ENCODE measurements around the gene SLC12A7. TPM values are rescaled to one million over a fixed set of nuclear protein-coding genes. Genes with fewer than 3 reads are reported as not detected.

SLC12A7 gene
- total RNA-seq, 1 experiment from 2014 or later: 30.8 TPM

GRCh38 chr5:1063661-1064382, 48.0 kb downstream of the SLC12A7 start:
- no peak overlapping the region for H3K9ac ChIP-seq (ENCODE audit: extremely low read depth, insufficient read length, low read length)
- no CpG with 5 or more reads among the region's 56 CpGs for WGBS (ENCODE audit: extremely low coverage, insufficient read length, low lambda C conversion rate)

More at GRCh38 chr5:1063661-1064382, 48.0 kb downstream of the SLC12A7 start:
- no peak overlapping the region for H3K27ac Mint-ChIP-seq
- no peak overlapping the region for H3K4ac ChIP-seq (ENCODE audit: low read depth, low read length)
- H3K27me3 ChIP-seq (ENCODE audit: insufficient read depth, low read length): no peaks in the 10 kb centered on the region
- H3K23me2 ChIP-seq (ENCODE audit: insufficient read length, low read depth, low read length, poor library complexity, severe bottlenecking): no peaks in the 10 kb centered on the region
- no peak overlapping the region for H2BK20ac ChIP-seq (ENCODE audit: low read depth, low read length, poor library complexity, severe bottlenecking)
- no peak overlapping the region for H2AFZ ChIP-seq (ENCODE audit: low read length)
- H3K27ac ChIP-seq (ENCODE audit: insufficient read length, low read depth, low read length): no peak overlapping the region
- H2AK5ac ChIP-seq (ENCODE audit: insufficient read length, low read length): no peak overlapping the region
- no peak overlapping the region for H3T11ph ChIP-seq (ENCODE audit: low read length)
- no peak overlapping the region for H4K8ac ChIP-seq (replicated peaks; ENCODE audit: insufficient read length, low read depth, low read length)
- no peaks in the 10 kb centered on the region for H3K9me3 ChIP-seq (ENCODE audit: control insufficient read depth, low read depth, low read length)
- H3K79me1 ChIP-seq (ENCODE audit: insufficient read depth, low read depth, low read length, poor library complexity, severe bottlenecking): no peaks in the 10 kb centered on the region
- H4K91ac ChIP-seq (ENCODE audit: insufficient read length, low read depth, low read length): no peak overlapping the region
- no peak overlapping the region for H2BK12ac ChIP-seq (ENCODE audit: insufficient read length, low read depth, low read length)
- no peaks in the 10 kb centered on the region for H4K20me1 ChIP-seq (ENCODE audit: control insufficient read depth, insufficient read depth, insufficient read length)
- no peak overlapping the region for H3K23ac ChIP-seq (ENCODE audit: insufficient read length, low read depth, low read length)
- no peaks in the 10 kb centered on the region for H3K9me3 Mint-ChIP-seq
- no peak overlapping the region for H3K4me3 Mint-ChIP-seq
- H2BK120ac ChIP-seq (ENCODE audit: low read depth, low read length, poor library complexity, severe bottlenecking): no peak overlapping the region
- no peak overlapping the region for H3K18ac ChIP-seq (ENCODE audit: insufficient read length, low read depth, low read length)
- H3K4me1 Mint-ChIP-seq: peaks cover 0 to 3% of the 10 kb centered on the region in 2 experiments; a peak in 1 of 4 replicates
- TF ChIP-seq CTCF (conservative IDR thresholded peaks at IDR 0.05): no peak
- no peak overlapping the region for H4K5ac ChIP-seq (ENCODE audit: insufficient read length, low read depth, low read length)
- H2BK15ac ChIP-seq (ENCODE audit: low read depth, low read length): no peak overlapping the region; the same call in 1 of the 2 replicates
- no peaks in the 10 kb centered on the region for H3K27me3 Mint-ChIP-seq (ENCODE audit: low read depth)
- H3K56ac ChIP-seq (ENCODE audit: insufficient read length, low read depth, low read length): no peak overlapping the region
- no peak overlapping the region for H3K14ac ChIP-seq (ENCODE audit: insufficient read depth, low read length)
- no peak overlapping the region for H3K4me2 ChIP-seq (ENCODE audit: insufficient read depth, insufficient read length, low read length)
- no peak for DNase-seq
- H3K4me1 ChIP-seq (ENCODE audit: insufficient read depth, low read length): no peaks in the 10 kb centered on the region
- no peaks in the 10 kb centered on the region for H3K79me2 ChIP-seq (ENCODE audit: insufficient read depth, low read length)
- no peak overlapping the region for H2BK5ac ChIP-seq (ENCODE audit: insufficient read length, low read length)
- peaks cover 5 to 43% (median 10%) of the 10 kb centered on the region in 3 experiments; a peak in 6 of 7 replicates for H3K36me3 Mint-ChIP-seq (ENCODE audit: insufficient read depth in 1 of 3, low read depth in 3 of 3)

All from H9 (cell line).